Measurements from ENCODE around the gene LGR4. TPM values are rescaled to one million over a fixed set of nuclear protein-coding genes. Genes with fewer than 3 reads are reported as not detected.

Gene LGR4
- total RNA-seq: 16.5 and 57.4 TPM in 2 replicates

GRCh38 chr11:27472398-27473016, at the start of gene LGR4:
LGR4 (minus strand) TSS chr11:27472790; CDS start chr11:27472302, 488 bp downstream.

GRCh38 chr11:27506200-27507182, 33.9 kb upstream of the LGR4 start, which contains the start of gene LIN7C:
LIN7C (minus strand) TSS chr11:27506769; CDS start chr11:27506752, 17 bp downstream.

GRCh38 chr11:27362749-27363575, 109.6 kb downstream of the LGR4 start, which contains the start of gene CCDC34:
CCDC34 (minus strand) TSS chr11:27363215; CDS start chr11:27363194, 21 bp downstream.

Small RNA genes within 50 kb of the gene (small RNA-seq; reads per million reads assigned to genes)
- gene AC100771.1 (not detected), gene MIR8087 (not detected), gene RNA5SP339 (not detected)

Other genes with a start within 250 kb of the LGR4 start
- 5.3 and 6.3 TPM in 2 replicates for gene CCDC34, start 109.6 kb downstream of the LGR4 start, total RNA-seq
- 24.3 and 40.9 TPM in 2 replicates for gene LIN7C, start 34.0 kb upstream of the LGR4 start, total RNA-seq
- gene BDNF, start 227.7 kb upstream of the LGR4 start, total RNA-seq: 0.39 and 3.8 TPM in 2 replicates